ENCODE results near the gene HADHA.

GRCh38 chr2:26276484-26277227 is 32.2 kb upstream of the HADHA start:
- TF ChIP-seq POLR2A (IDR thresholded peaks at IDR 0.05) (no peak), POLR2AphosphoS5 (IDR thresholded peaks at IDR 0.05) (no peak)

All from upper lobe of left lung (tissue), 4 donors.